Pulmonary artery endothelial cell (primary cell): Measurements from ENCODE around the gene KCNQ5. TPM values are rescaled to one million over a fixed set of nuclear protein-coding genes. Genes with fewer than 3 reads are reported as not detected.

Experiments used
- DNase-seq: peaks from one replicate; pipeline ENCODE4 v3.0.0-alpha.2; 2011; ENCODE audit warnings: low read depth, low spot score
- total RNA-seq: library from RNA; depleted of rRNA; stranded (reverse); fragments of >200 nt; gene quantifications from 2 replicates; pipeline ENCODE4 v1.2.3, GENCODE V29; 2014

The KCNQ5 gene
- total RNA-seq, 1 donor from 2014 or later: not detected

DNA sequence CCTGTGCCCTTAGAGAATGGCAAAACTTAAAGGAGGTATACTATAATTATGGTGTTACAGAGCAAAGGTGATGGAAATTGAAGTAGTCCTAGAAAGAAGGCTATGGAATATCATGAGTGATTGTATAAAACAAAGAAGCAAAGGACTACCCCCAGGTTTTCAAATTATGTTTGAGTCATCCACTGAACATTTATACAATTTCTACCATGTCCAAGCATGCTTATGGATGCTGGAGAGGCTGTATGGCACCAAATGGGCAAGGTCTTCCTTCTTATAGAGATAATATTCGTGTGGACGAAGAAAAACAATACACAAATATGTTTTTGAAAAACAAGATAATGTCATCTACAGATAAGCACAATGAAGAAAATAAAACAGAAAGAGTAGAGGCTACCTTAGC is 425.9 kb downstream of the KCNQ5 start:
- DNase-seq: no peak

DNA sequence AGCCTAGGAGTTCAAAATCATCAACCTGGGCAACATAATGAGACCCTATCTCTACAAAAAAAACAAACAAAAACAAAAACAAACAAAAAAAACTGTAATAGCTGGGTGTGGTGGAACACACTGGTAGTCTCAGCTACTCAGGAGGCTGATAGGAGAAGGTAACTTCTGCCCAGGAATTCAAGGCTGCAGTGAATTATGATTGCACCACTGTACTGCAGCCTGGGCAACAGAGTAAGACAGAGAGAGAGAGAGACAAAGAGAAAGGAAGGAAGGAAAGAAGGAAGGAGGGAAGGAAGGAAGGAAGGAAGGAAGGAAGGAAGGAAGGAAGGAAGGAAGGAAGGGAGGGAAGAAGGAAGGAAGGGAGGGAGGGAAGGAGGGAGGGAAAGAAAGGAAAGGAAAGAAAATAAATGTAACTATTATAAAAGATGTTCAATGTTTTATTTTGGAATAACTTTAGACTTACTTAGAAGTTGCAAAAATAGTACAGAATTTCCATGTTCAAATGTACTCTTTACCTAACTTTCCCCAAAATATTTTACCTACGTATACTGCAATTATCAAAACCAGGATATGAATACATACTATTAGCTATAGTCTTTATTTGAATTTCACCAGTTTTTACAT is 428.2 kb downstream of the KCNQ5 start:
- DNase-seq: no peak

DNA sequence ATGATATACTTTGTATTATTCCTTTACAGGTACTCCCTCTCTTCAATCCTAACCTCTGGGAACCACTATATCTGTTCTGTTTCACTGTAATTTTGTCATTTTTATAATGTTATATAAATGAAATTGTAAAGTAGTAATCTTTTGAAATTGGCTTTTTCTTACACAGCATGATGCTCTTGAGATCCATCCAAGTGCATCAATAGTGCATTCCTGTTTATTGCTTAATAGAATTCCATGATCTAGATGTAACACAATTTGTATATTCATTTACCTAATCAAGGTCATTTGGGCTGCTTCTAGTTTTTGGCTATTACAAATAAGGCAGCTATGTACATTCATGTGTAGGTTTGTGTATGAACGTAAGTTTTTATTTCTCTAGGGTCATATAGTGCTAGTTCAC is 428.8 kb downstream of the KCNQ5 start:
- no peak for DNase-seq

DNA sequence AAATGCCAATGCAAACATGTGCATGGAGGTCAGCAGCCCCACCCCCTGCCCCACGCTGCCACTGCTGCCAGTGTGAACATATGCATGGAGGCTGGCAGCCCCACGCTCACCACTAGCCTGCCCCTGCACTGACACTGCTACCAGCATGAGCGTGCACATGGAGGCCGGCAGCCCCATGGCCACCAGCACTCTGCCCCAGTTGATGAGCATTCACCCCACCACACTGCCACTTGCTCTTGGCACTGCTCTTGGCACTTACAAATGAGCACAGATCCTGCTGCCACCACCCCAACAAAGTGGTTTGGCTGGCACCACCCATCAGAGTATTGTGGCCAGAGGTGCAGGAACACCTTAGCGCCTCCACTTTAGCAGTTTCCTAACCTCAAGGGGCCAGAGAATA is 429.3 kb downstream of the KCNQ5 start:
- no peak for DNase-seq

DNA sequence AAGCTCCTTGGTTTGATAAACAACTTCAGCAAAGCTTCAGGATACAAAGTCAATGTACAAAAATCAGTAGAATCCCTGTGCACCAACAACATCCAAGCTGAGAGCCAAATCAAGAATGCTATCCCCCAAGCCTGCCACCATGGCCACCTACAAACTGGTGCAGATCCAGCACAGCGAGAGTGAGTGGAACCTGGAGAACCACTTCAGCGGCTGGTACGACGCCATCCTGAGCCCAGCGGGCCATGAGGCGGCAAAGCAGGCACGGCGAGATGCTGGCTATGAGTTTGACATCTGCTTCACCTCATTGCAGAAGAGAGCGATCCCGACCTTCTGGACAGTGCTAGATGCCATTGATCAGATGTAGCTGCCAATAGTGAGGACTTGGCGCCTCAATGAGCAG is 433.1 kb downstream of the KCNQ5 start:
- DNase-seq: no peak

DNA sequence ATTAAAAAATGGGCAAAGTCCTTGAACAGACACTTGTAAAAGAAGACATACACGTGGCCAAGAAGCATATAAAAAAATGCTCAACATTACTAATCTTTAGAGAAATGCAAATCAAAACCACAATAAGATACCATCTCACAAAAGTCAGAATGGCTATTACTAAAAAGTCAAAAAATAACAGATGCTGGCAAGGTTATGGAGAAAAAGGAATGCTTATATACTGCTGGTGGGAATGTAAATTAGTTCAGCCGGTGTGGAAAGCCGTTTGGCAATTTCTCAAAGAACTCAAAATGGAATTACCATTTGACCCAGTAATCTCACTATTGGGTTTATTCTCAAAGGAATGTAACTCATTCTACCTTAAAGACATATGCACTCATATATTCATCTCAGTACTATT is 436.9 kb downstream of the KCNQ5 start:
- no peak for DNase-seq

DNA sequence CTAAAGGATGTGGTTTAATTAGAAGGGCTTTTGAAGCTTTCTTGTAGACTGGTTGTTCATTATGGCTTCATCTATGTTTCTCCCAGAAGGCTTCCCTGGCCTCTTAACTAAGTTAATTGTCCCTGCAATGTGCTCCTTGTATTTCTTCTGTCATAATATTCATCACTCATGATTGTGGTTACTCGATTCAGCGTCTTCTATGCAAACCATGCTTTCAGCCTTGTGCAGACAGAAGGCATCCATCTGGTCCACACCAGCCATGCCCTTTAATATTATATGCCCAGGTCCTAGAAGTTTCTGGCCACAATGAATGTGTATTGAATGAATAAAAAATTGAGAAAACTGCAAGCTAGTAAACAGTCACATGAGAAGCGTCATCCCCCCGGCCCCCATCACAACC is 440.3 kb downstream of the KCNQ5 start:
- no peak for DNase-seq

DNA sequence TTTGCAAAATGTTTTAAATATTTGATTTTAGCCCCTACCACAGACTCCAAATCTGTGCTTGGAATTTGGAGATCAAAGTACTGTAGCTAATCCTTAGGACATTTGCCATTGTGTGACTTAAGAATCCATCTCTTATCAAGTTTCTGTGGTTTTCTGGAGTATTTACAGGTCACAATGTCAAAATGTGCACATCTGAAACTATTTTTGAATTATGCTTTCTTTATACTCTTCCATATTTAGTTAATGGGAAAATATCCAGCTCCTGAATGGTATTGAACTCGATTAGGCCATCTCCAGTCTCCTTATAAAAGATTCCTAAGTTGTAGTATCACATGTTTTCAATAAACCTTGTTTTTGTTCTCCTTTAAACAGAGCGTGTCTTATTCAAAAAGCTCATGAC is 441.0 kb downstream of the KCNQ5 start:
- no peak for DNase-seq

DNA sequence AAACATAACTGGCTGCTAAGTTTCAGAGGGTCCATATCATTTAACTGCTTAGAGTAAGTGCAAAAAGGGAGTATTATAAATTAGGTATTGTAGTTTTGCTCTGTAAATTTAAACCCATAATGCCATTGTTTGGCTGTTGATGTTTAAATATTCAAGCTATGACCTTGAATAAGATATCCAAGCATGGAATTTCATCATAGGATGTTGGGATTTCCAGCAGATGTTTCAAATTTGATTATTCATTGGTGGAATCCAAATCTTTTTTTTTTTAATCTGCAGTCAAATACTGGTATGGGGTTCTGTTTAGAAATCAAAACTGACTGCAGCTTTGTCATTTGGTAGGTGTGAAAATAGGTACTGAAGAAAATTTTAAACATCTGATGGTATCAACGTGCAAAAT is 442.4 kb downstream of the KCNQ5 start:
- no peak for DNase-seq

DNA sequence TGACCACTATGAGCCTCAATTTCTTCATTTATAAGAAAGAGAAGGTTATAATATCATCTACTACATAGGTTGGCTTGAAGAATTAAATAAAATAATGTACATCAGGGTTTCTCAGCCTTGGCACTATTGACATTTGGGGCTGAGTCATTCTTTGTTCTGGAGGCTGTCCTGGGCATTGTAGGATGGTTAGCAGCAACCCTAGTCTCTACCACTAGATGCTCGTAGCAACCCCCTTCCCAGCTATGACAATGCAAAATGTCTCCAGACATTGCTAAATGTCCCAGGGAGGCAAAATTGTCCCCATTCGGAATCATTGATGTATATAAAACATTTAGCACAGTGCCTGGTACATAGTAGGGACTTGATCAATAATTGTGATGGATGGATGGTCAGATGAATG is 451.4 kb downstream of the KCNQ5 start:
- DNase-seq: no peak

DNA sequence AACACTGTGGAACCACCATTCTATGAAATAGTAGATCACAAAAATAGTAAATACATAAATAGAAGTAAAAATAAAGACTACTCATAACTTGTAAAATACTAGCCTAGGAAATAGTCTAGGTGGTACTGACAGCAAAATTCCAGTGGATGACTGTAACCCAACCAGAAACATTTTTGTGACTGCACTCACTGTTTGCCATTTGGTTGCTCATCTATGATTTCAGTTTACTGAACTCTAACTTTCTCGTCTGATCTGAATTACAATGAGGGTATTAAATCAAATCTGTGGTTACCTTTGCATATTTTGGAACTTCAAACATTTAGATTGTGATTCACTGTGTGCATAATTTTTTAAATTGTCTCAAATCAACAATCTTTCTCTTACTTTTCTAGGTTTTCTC is 452.3 kb downstream of the KCNQ5 start:
- no peak for DNase-seq

DNA sequence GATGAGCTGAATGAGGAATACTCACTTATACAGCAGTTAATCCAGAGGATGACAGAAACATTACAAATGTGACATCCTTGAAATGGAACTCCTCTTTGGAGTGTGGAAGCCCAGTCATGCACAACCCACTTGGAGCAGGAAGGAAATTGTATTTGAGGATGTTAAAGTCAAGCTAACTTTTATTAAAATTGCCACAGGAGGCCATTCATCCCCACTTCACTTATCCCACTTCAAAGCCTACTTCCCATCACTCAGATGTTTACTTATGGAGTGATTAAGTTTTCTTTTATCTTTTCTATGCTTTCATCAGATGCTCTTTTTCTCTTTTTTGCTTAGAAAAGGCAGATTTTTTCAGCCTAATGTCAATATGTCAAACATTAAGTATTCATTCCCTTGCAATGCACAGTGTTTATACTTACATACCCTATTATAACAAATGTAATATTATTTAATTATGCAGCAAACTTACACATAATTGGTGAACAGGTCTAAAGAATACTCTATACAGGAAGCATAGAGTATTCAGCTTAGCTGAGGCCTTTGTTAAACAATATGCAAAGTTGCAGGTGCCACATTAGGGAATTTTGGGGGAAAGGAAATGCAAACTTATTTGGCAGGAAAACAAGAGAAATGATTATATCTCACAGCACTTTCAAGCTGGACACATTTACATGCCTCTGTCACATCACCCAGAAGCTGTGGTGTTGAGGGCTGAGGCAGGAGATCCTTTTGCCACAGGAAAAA is 454.5 kb downstream of the KCNQ5 start:
- DNase-seq: no peak

DNA sequence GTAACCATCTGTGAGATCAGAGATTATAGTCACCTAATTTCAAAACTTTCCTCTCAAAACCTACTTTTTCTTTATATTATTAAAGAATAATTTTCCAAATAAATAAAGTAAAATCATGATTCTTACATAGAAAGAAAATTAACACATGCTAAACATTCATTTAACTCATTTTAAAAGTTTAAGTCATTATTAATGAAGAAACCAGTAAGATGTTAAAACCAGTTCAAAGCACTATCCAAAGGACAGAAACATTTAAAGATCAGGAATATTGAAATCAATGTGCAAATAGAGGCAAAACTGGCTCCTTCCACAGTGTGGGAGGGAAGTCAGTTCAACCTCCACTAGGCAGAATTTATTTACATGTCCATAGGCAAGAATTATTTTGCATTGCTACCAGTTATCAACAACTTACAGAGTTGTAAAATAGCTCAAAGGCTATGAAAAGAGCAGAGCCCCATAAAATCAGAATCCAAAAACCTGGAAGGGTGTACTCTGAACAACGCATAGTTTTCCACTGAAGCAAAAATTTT is 456.5 kb downstream of the KCNQ5 start:
- no peak for DNase-seq

DNA sequence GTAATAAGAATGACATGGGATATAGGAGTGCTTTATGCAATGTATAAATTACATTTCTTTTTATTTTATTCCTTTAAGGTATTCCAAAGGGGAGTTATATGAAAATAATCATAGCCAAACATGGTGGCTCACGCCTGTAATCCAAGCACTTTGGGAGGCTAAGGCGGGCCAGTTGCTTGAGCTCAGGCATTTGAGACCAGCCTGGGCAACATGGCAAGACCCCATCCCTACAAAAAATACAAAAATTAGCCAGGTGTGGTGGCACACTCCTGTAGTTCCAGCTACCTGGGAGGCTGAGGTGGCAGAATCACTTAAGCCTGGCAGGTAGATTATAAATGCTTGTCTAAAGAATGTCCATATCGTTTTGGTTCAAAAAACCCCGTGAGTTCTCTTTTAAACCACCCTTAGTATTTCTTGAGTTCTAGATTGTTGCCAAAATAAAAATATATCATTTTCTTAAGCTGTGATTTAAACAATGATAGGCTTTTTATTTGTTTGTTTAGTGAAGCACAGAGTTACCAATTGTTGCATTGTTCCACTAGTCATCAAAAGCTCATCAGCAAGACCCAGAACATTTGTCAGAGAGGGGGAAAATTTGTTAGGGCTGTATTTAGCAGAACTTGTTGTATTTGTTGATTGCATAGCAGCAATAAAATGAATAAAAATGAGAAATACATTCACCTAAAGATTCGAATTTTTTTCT is 457.2 kb downstream of the KCNQ5 start:
- DNase-seq: no peak

DNA sequence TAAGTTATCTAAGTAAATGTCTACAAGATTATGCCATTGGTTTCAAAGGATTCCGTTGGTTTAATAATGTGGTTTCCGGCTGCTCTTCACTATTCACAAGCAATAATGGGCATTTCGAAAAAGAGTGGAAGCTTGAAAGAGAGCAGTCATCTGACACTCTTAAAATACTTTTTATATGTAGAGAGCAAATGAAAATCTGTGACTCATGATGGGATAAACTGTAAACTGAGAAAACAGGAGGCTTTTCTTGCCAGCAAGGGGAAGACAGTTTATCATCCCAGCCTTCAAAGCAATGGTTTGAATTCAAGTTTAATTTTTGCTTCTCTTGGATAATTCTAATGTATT is 457.7 kb downstream of the KCNQ5 start:
- no peak for DNase-seq

DNA sequence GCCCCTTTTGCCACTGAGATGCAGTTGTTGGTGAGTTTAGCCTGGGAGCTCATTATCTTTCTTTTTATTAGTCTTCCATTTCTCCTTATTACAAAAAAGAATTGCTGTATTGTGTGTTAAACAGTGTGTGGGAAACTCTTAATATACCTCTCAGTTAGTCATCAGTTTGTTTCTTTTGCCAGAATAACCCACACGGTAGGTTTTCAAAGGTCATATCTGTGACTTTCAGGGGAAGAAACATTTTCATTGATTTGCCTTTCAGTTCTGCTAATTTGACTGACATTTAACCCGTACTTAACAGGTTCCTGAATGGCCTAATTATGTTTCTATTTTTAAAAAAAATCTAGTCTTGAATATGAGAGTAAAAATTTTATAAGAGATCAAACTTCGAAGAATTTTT is 458.1 kb downstream of the KCNQ5 start:
- no peak for DNase-seq

DNA sequence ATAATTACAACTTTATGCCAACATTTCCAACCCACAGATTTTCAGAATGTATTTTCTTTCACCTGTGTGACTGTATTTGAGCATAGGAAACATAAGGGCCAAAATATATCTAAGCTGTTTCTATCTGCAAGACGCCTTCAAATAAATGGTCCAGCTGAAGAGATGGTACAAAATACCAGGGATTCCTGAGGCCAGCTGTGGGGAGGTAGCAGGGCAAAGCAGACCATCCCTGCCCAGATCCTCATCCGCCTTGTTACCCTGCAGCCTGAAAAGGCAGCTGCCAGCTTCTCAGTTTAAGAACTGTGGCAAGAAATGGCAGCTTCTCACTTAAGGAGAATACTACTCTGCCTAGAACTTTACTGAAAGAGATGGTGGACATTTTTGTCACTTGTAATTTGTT is 460.1 kb downstream of the KCNQ5 start:
- DNase-seq: no peak

DNA sequence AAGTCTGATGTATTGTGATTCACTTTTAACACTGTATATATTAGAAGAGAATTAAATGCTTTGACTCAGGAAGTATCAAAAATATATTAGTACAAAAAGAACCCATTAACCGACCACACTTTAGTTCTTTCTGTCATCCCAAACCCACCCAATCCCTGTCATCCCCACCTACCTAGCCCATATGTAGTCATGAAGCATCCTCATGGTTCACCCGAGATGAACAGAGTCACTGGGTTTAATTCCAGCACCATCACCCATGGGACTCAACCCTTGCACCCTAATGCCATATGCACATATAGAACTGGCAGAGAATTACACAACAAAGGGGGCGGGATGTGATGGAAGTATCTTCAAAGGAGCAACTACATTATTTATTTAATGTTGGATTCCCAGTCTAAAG is 462.0 kb downstream of the KCNQ5 start:
- DNase-seq: no peak

DNA sequence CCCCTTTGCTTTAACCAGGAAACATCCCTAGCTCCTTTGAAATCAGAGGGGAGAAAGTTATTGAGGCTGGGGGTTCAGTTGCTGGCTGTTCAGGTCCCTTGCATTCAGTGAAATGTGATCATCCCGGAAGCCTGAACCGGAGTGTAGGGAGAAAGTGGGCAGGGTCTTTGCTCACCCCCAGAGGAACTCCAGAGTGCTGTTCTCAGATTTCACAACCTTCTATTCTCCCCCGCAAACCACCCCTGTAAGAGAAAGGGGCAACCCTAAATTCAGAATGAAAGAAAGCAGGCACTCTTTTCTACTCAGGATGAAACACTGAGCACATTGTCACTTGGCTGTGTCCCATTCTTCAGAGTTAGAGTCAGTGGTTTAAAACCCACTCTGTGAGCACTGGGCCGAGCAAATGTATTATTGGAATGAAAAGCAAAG is 463.6 kb downstream of the KCNQ5 start:
- no peak for DNase-seq

DNA sequence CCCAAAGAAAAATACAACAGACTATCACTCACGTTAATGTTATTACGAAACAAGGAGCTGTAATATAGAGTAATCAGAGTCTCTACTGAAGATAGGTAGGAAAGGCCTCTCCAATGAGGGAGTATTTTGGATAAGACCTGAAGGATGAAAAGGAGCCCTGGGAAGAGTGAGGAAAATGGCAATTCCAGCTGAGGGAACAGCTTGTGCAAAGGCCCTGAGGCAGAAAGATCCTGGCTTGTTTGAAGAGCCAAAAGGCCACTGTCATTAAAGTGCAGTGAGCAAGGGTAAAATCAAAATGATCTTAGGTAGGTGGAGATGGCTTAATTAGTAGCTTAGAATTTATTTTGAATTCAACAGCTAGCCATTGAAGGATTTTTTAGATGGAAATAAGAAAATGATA is 464.9 kb downstream of the KCNQ5 start:
- no peak for DNase-seq

DNA sequence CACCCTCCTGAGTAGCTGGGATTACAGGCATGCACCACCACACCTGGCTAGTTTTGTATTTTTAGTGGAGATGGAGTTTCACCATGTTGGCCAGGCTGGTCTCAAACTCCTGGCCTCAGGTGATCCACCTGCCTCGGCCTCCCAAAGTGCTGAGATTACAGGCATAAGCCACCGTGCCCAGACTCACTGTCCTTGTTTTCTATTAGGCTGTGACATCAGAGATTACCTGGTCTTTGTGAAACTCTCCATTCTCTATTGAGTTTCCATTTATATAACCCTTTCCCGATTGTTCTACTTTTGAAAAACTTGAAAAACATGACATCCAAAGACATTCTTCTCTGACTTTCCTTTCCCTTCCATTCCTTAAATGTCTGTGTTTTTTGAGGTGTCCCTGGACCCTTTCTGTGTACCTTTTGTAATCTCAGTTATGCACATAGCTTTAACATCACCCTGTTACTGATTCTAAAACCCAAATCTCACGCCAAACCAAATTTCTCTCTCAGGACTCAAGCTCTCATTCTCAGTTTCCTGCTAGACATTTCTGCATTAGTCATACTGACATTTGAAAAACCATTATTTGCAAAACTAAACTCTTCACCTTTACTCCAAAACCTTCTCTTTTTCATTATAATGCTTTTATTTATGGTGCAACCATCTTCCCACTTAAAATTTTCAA is 466.4 kb downstream of the KCNQ5 start:
- no peak for DNase-seq

DNA sequence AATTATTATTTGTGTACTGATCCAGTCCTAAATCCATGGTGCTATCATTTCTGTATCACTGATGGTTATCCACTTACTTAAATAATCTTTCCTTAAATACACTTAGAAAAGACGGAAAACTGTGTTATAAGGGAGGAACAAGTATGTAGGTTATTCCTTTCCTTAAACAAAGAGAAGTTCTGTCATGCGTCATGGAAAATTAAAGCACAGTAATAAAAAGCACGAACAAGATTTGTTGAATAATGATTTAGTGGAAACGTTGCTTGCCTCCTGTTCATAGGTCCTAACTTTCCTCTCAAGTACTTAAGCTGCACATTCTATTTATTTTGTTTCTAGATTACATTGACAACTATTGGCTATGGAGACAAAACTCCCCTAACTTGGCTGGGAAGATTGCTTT is 483.1 kb downstream of the KCNQ5 start:
- DNase-seq: no peak
